ENCODE data around the gene ENOX1.

ENOX1 gene

GRCh38 chr13:43464578-43465264, 322.1 kb downstream of the ENOX1 start:
- H3K4me3 ChIP-seq (ENCODE audit: low read length) = no peak overlapping the region
- DNase-seq (ENCODE audit: low read depth) = no peak
- no peak for TF ChIP-seq CTCF (conservative IDR thresholded peaks at IDR 0.05; ENCODE audit: low read length)

GRCh38 chr13:43448605-43449336, 338.0 kb downstream of the ENOX1 start:
- TF ChIP-seq CTCF (conservative IDR thresholded peaks at IDR 0.05; ENCODE audit: low read length) = no peak
- no peak for DNase-seq (ENCODE audit: low read depth)
- H3K4me3 ChIP-seq (ENCODE audit: low read length) = no peak overlapping the region

- H3K4me3 ChIP-seq (ENCODE audit: low read length) = no peak overlapping the region
- no peak for TF ChIP-seq CTCF (conservative IDR thresholded peaks at IDR 0.05; ENCODE audit: low read length)
- peak; percentile 9 for DNase-seq (ENCODE audit: low read depth)
These were observed 340.6 kb downstream of the ENOX1 start for GRCh38 chr13:43446126-43446525.

GRCh38 chr13:43445668-43446067, 341.1 kb downstream of the ENOX1 start:
- DNase-seq (ENCODE audit: low read depth) = no peak
- TF ChIP-seq CTCF (conservative IDR thresholded peaks at IDR 0.05; ENCODE audit: low read length) = no peak
- no peak overlapping the region for H3K4me3 ChIP-seq (ENCODE audit: low read length)

GRCh38 chr13:43444081-43444480, 342.7 kb downstream of the ENOX1 start:
- H3K4me3 ChIP-seq (ENCODE audit: low read length) = no peak overlapping the region
- TF ChIP-seq CTCF (conservative IDR thresholded peaks at IDR 0.05; ENCODE audit: low read length) = no peak
- no peak for DNase-seq (ENCODE audit: low read depth)

- no peak for TF ChIP-seq CTCF (conservative IDR thresholded peaks at IDR 0.05; ENCODE audit: low read length)
- no peak for DNase-seq (ENCODE audit: low read depth)
- H3K4me3 ChIP-seq (ENCODE audit: low read length) = no peak overlapping the region
These were observed 344.8 kb downstream of the ENOX1 start for GRCh38 chr13:43441899-43442499.
